AG09319 (cell line): ENCODE results near the gene NDUFV3.

Experiments
- DNase-seq: peaks from one replicate; pipeline ENCODE4 v3.0.0-alpha.2; 2010; ENCODE audit warnings: low read depth; ENCODE audit errors: extremely low read depth
- CTCF ChIP-seq: IDR thresholded peaks from 2 replicates; pipeline ENCODE4 v1.5.1; 2011; ENCODE audit warnings: low read depth, mild to moderate bottlenecking, inconsistent platforms, low read length, moderate library complexity

Gene NDUFV3

DNA sequence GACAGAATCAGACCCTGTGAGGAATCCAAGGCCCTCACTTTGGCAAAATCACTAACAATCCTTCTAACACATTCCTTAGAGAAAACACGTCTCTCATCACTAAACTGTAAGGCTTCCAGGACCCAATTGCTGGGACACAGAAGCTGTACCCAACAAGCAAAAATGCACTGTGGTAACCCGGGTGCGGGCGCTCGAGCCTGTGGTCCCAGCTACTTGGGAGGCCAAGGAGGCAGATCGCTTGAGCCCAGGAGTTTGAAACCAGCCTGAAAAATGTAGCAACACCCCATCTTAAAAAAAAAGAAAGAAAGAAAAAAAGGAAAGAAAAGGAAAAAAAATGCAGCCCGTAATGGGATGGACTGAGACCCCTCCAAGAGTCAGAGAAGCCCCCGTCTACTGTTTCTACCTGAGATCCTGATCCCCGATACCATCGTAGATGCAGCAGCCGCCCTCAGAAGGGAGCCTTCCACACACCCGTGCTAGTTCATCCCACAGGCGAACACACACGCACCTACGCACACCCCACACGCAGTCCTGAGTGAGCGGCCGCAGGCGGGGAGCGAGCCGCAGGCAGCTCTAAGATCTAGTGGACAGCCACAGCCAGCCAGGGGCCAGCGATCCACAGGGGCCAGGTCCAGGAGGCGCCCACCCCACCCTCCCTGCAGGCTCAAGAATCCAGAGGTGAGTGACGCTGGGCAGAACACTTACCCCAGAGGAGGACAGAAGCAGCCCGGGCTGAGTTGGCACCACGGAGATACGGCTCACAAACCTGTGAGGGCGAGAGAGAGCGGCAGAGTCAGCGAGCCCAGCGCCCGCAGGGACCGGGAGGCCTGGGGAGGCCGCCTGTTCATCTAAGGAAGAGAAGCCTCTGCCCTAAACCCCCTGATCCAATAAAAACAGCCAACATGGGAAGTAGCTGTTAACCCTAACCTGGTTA lies 33.9 kb upstream of the NDUFV3 start:
- no peak for TF ChIP-seq CTCF

GRCh38 chr21:42859891-42860230 lies 33.2 kb upstream of the NDUFV3 start:
- DNase-seq = no peak
- TF ChIP-seq CTCF = no peak

More for the DNA sequence above, 33.9 kb upstream of the NDUFV3 start:
- DNase-seq = no peak

DNA sequence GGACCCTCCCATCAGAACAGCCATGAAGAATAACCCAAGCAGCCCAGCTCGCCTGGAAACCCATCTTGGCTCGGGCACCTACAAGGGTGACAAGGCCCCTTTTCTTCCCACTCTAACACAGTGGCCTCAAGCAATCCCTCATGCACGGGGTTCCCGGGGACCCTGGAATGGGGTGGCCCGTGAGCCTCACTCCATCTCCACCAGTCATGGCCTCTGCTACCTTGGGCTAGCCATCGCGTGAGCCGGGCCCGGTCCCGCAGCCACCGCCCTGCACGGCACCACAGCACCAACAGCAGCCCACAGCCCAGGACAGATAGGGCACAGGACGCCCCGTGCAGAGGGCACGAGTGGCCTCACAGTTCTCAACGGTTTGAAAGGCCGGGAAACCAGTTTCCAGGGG lies 32.8 kb upstream of the NDUFV3 start:
- TF ChIP-seq CTCF = no peak
- no peak for DNase-seq

DNA sequence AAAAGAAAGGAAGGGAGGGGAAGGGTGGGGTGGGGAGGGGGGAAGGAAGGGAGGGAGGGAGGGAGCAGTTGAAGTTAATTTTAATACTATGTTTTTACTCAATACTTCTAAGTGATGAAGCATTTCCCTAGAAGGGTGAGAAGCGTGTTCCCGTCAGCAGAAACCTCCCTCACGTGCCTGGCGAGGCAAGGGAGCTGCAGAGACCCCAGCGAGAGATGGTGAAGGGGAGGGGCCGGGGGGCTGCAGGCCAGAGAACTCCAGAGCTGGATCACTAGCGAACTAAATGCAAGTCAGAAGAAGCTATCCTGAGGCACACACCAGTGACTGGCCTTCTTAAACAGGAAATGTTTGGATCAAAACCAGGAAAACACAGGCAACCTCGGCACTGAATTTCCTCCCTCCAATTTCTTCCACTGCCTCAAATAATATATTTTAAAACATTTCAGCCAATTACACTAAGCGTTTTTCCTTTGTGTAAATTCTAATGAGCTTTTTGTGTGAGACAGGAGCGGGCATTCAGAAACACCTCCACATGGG lies 31.7 kb upstream of the NDUFV3 start:
- no peak for TF ChIP-seq CTCF
- no peak for DNase-seq

DNA sequence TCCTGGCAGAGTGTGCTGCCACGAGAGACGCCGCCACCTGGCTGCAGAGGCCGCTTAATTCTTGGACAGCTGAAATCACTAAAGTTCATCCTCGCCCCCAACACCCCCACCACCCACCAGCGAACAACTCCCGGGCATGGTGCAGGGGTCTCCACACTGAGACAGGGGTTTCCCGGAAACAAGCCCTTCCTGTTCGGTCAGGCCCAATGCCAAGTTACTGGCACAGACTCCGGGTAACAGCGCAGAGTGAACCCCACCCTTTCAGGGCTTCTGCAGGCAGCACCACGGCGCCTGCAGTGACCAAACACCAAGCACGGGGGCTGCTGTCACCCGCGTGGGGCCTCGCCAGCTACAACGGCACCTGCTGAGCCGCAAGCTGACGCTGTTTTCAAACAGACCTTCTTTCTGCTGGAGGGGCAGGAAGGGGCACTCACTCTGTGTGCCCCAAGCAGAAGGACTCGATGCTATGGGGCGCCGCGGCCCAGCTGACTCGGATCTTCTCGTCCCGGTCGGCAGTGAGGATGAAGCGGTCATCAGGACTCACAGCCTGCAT lies 31.2 kb upstream of the NDUFV3 start:
- DNase-seq = no peak
- TF ChIP-seq CTCF = no peak

GRCh38 chr21:42862774-42863503 lies 30.2 kb upstream of the NDUFV3 start:
- TF ChIP-seq CTCF = no peak
- no peak for DNase-seq

GRCh38 chr21:42863504-42863870 lies 29.6 kb upstream of the NDUFV3 start:
- no peak for TF ChIP-seq CTCF

More at GRCh38 chr21:42863504-42863870, 29.6 kb upstream of the NDUFV3 start:
- no peak for DNase-seq
